Keratinocyte (primary cell): Measurements from ENCODE around the gene GGACT. TPM values are rescaled to one million over a fixed set of nuclear protein-coding genes. Genes with fewer than 3 reads are reported as not detected.

Source experiments
- DNase-seq: peaks from one replicate; pipeline ENCODE4 v3.0.0-alpha.2; 2011; ENCODE audit warnings: low read depth, missing footprints, low spot score
- FAIRE-seq: peaks from 2 replicates; lab custom pipeline; 2011; peaks lifted over from hg19 to GRCh38; lab: Jason Lieb, UNC
- H2AFZ ChIP-seq: 2 replicates; pipeline ENCODE4 v1.6.0; 2012; ENCODE audit warnings: low read length, control low read depth, inconsistent platforms; ENCODE audit not compliant: control insufficient read depth
- H3K27ac ChIP-seq: 2 replicates; pipeline ENCODE4 v1.5.1; 2011; ENCODE audit warnings: low read length; ENCODE audit not compliant: control insufficient read depth, insufficient read depth
- H3K27me3 ChIP-seq: 3 replicates; pipeline ENCODE4 v1.6.0; 2011; ENCODE audit warnings: low read length; ENCODE audit not compliant: control insufficient read depth, insufficient read depth; ENCODE audit errors: extremely low read depth
- H3K36me3 ChIP-seq, 2 experiments: 2 replicates in 1 of 2; 3 replicates in 1 of 2; pipeline ENCODE4 v1.5.1; 2011; ENCODE audit warnings: low read length in 2 of 2, mild to moderate bottlenecking in 1 of 2; ENCODE audit not compliant: control insufficient read depth in 2 of 2, insufficient read depth in 2 of 2; ENCODE audit errors: extremely low read depth in 1 of 2
- H3K4me1 ChIP-seq: 3 replicates; pipeline ENCODE4 v1.5.1; 2011; ENCODE audit warnings: low read length; ENCODE audit not compliant: control insufficient read depth, insufficient read depth; ENCODE audit errors: extremely low read depth
- H3K4me2 ChIP-seq: 3 replicates; pipeline ENCODE4 v1.6.0; 2011; ENCODE audit warnings: low read depth, low read length; ENCODE audit not compliant: control insufficient read depth, insufficient read depth; ENCODE audit errors: extremely low read depth
- H3K4me3 ChIP-seq, 3 experiments: fragments of 200-600 bp in 1 of 3; sonication (generic) in 1 of 3; 2 replicates in 2 of 3; 3 replicates in 1 of 3; pipeline ENCODE4 v1.5.1; 2011 to 2016; ENCODE audit warnings: low read length in 3 of 3, mild to moderate bottlenecking in 3 of 3, control low read depth in 2 of 3, inconsistent platforms in 1 of 3, low read depth in 1 of 3, mixed read lengths in 1 of 3, mixed run types in 1 of 3, moderate library complexity in 1 of 3; ENCODE audit not compliant: control insufficient read depth in 2 of 3, insufficient read depth in 2 of 3; ENCODE audit errors: extremely low read depth in 1 of 3
- H3K79me2 ChIP-seq: 2 replicates; pipeline ENCODE4 v1.6.0; 2012; ENCODE audit warnings: low read length; ENCODE audit not compliant: control insufficient read depth, insufficient read depth
- H3K9ac ChIP-seq: 3 replicates; pipeline ENCODE4 v1.6.0; 2011; ENCODE audit warnings: low read length; ENCODE audit not compliant: control insufficient read depth, insufficient read depth; ENCODE audit errors: extremely low read depth
- H3K9me1 ChIP-seq: 3 replicates; pipeline ENCODE4 v1.6.0; 2011; ENCODE audit warnings: low read length; ENCODE audit not compliant: control insufficient read depth, insufficient read depth; ENCODE audit errors: extremely low read depth
- H3K9me3 ChIP-seq: 2 replicates; pipeline ENCODE4 v1.5.1; 2012; ENCODE audit warnings: low read depth, low read length; ENCODE audit not compliant: control insufficient read depth
- H4K20me1 ChIP-seq: 3 replicates; pipeline ENCODE4 v1.6.0; 2011; ENCODE audit warnings: low read length; ENCODE audit not compliant: control insufficient read depth, insufficient read depth; ENCODE audit errors: extremely low read depth
- EZH2 ChIP-seq: IDR thresholded peaks from one replicate; pipeline ENCODE4 v1.6.1; 2012; ENCODE audit warnings: inconsistent platforms, mild to moderate bottlenecking, low read length, moderate library complexity
- dilution Hi-C: fragments of 300-500 bp; cut with MboI; formaldehyde crosslinking; loops from one replicate; pipeline ENCODE4 v1.7.0; 2020; ENCODE audit warnings: low sequenced_read_pairs; ENCODE audit not compliant: extremely low pct_ligation_motif_present
- polyA plus RNA-seq, 5 experiments: library from polyadenylated mRNA; depleted of rRNA in 3 of 5; stranded (reverse) in 3 of 5; stranded (forward) in 1 of 5; unstranded in 1 of 5; fragments of >200 nt; gene quantifications; 1 replicate in 1 of 5; 2 replicates in 3 of 5; 3 replicates in 1 of 5; pipeline versions ENCODE4 v1.2.1 to v1.2.3, GENCODE V29; 2011 to 2012; ENCODE audit warnings: missing spikeins in 2 of 5, low read depth in 1 of 5, low replicate concordance in 1 of 5
- TF ChIP-seq, protein P1 (sequence below), 3 experiments: IDR thresholded peaks in 1 of 3; conservative IDR thresholded peaks in 1 of 3; optimal IDR thresholded peaks in 1 of 3; 2 replicates in 2 of 3; 3 replicates in 1 of 3; pipeline versions ENCODE3 to v1.5.1; 2011; ENCODE audit warnings: low read length in 3 of 3, mild to moderate bottlenecking in 3 of 3, moderate library complexity in 2 of 3, control low read depth in 1 of 3, inconsistent platforms in 1 of 3; ENCODE audit not compliant: insufficient read depth in 2 of 3; ENCODE audit errors: extremely low read depth in 1 of 3

The GGACT gene
- polyA plus RNA-seq, 1 donor (not counting 4 experiments of a cell fraction or from before 2014, with no cell fraction given), result 8.2 TPM

DNA sequence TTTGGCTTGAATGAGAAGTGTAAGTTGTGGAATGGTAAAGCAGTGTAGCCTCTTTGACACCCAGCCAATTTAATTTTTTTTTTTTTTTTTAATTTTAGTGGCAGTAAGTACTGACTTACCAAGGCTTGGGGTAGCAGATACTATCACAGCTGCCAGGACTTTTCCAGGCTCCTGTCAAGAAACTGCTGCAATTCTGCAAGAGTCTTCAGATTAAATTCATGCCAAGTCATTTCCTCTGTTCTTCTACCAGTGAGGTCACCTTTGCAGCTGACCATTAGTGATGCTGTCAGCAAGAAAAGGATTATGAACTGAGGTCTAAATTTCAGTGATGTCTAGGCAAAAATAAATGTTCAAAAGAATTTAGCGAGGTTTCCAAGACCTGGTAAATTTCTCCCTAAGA lies 91.2 kb downstream of the GGACT start:
- no peak overlapping the region for H3K27ac ChIP-seq
- H2AFZ ChIP-seq, result no peak overlapping the region
- H3K4me3 ChIP-seq, result no peak overlapping the region
- no peak overlapping the region for H3K4me2 ChIP-seq
- H3K79me2 ChIP-seq, result no peaks in the 10 kb centered on the region
- no peaks in the 10 kb centered on the region for H3K36me3 ChIP-seq
- dilution Hi-C loops, result no loop called here
- H3K4me1 ChIP-seq, result no peaks in the 10 kb centered on the region
- FAIRE-seq (no peak), DNase-seq (no peak)
- H4K20me1 ChIP-seq, result no peaks in the 10 kb centered on the region
- no peaks in the 10 kb centered on the region for H3K9me1 ChIP-seq
- no peak for TF ChIP-seq EZH2
- TF ChIP-seq, protein P1, sequence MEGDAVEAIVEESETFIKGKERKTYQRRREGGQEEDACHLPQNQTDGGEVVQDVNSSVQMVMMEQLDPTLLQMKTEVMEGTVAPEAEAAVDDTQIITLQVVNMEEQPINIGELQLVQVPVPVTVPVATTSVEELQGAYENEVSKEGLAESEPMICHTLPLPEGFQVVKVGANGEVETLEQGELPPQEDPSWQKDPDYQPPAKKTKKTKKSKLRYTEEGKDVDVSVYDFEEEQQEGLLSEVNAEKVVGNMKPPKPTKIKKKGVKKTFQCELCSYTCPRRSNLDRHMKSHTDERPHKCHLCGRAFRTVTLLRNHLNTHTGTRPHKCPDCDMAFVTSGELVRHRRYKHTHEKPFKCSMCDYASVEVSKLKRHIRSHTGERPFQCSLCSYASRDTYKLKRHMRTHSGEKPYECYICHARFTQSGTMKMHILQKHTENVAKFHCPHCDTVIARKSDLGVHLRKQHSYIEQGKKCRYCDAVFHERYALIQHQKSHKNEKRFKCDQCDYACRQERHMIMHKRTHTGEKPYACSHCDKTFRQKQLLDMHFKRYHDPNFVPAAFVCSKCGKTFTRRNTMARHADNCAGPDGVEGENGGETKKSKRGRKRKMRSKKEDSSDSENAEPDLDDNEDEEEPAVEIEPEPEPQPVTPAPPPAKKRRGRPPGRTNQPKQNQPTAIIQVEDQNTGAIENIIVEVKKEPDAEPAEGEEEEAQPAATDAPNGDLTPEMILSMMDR (optimal IDR thresholded peaks at IDR 0.05 in 1 of 3, IDR thresholded peaks at IDR 0.05 in 1 of 3, conservative IDR thresholded peaks at IDR 0.05 in 1 of 3; ENCODE audit: extremely low read depth in 1 of 3, insufficient read depth in 2 of 3, low read length in 3 of 3), result no peak
- H3K9ac ChIP-seq, result no peak overlapping the region
- H3K9me3 ChIP-seq, result no peaks in the 10 kb centered on the region
- no peaks in the 10 kb centered on the region for H3K27me3 ChIP-seq

DNA sequence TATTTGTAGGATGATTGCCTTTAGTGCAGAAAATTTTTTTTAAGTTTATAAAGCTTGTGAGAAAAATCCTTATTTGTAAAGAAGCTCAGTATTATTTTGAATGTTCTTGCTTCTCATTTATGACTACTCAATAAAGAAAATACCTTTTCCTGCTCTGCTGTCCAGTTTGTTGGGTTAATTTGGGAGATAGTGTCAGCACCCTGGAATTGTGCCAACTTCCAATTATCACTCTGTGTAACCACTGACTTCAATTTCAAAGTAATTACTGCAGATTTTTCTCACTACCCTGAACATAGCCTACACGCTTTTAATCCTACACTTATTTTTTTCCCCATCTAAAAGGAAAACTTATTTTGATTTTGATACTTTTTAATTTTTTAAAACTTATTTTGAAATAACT lies 93.1 kb downstream of the GGACT start:
- Histone ChIP-seq H3K9ac (no peak overlapping the region), H2AFZ (no peak overlapping the region), H4K20me1 (no peaks in the 10 kb centered on the region), H3K4me3 (no peak overlapping the region), H3K27me3 (no peaks in the 10 kb centered on the region), H3K36me3 (no peaks in the 10 kb centered on the region), H3K9me1 (no peaks in the 10 kb centered on the region), H3K27ac (no peak overlapping the region), H3K79me2 (no peaks in the 10 kb centered on the region), H3K9me3 (no peaks in the 10 kb centered on the region), H3K4me1 (no peaks in the 10 kb centered on the region), H3K4me2 (no peak overlapping the region)
- no peak for FAIRE-seq
- TF ChIP-seq, protein P1 (optimal IDR thresholded peaks at IDR 0.05 in 1 of 3, IDR thresholded peaks at IDR 0.05 in 1 of 3, conservative IDR thresholded peaks at IDR 0.05 in 1 of 3; ENCODE audit: extremely low read depth in 1 of 3, insufficient read depth in 2 of 3, low read length in 3 of 3), result no peak
- TF ChIP-seq EZH2, result no peak
- no peak for DNase-seq
- dilution Hi-C loops, result no loop called here
